Activated T-helper 17 cell treated with anti-CD3 and anti-CD28 coated beads, Interleukin-2, amount 50 U/mL, for 72 hours (primary cell): ENCODE data around the gene TMEM187. TPM values are rescaled to one million over a fixed set of nuclear protein-coding genes. Genes with fewer than 3 reads are reported as not detected.

Experiments used
- ATAC-seq: fragments of 150-1000 bp; cut with Tn5 transposase; replicated peaks from 2 replicates; pipeline ENCODE4 v1.10.0; 2021; ENCODE audit warnings: mild to moderate bottlenecking, moderate library complexity
- H3K27ac Mint-ChIP-seq: one replicate; pipeline ENCODE4 v1.8.0; 2022; ENCODE audit warnings: mixed read lengths
- H3K27me3 Mint-ChIP-seq: one replicate; pipeline ENCODE4 v1.8.0; 2022; ENCODE audit warnings: mixed read lengths
- H3K36me3 Mint-ChIP-seq: one replicate; pipeline ENCODE4 v1.8.0; 2022; ENCODE audit warnings: low read depth, mild to moderate bottlenecking, mixed read lengths
- H3K4me1 Mint-ChIP-seq: one replicate; pipeline ENCODE4 v1.8.0; 2022; ENCODE audit warnings: mixed read lengths
- H3K4me3 Mint-ChIP-seq: one replicate; pipeline ENCODE4 v1.8.0; 2022; ENCODE audit warnings: mild to moderate bottlenecking, mixed read lengths
- H3K9me3 Mint-ChIP-seq: one replicate; pipeline ENCODE4 v1.8.0; 2022; ENCODE audit warnings: mixed read lengths
- total RNA-seq, 2 donors: library from RNA; stranded (reverse); gene quantifications; one replicate each; pipeline ENCODE4 v1.2.3, GENCODE V29; 2022

TMEM187 gene
- total RNA-seq, 2 donors from 2014 or later, result 7.1 to 7.8 TPM

DNA sequence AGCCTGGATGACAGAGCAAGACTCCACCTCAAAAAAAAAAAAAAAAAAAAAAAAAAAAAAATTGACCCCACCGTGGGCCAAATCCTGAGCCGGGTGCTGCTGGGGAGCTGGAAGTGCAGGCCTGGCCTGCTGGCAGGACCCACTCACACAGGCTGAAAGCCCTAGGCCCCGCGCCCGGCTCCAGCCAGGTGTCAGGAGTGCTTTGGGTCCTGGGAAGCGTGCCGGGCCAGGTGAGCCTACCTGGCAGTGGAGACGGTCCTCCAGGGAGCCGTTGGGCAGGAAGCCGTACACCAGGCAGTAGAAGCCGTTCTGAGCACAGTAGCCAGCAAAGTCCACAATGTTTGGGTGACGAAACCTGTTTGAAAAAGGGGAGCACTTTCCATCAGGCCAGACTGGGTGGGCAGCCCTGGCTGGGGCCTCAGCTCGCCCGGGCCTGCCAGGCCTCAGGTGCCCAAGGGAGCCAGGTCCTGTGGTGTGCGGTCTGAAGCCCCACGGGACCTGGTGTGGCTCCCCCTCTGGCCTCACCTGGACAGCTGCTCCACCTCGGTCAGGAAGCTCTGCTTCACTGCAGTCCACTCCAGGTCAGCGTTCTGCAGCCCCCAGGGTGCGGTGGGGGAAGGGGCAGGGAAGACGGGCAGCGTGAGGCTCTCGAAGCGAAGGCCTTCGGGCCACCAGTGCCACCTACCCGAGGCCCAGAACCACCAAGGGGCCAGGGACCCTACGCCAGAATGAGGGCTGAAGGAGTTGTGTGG, 45.4 kb downstream of the TMEM187 start:
- peaks cover 59% of the 10 kb centered on the region for H3K36me3 Mint-ChIP-seq
- H3K27ac Mint-ChIP-seq, result no peak overlapping the region
- ATAC-seq, result no peak
- no peaks in the 10 kb centered on the region for H3K27me3 Mint-ChIP-seq
- no peaks in the 10 kb centered on the region for H3K4me1 Mint-ChIP-seq
- no peaks in the 10 kb centered on the region for H3K9me3 Mint-ChIP-seq
- peak overlapping the region; percentile 87 for H3K4me3 Mint-ChIP-seq

DNA sequence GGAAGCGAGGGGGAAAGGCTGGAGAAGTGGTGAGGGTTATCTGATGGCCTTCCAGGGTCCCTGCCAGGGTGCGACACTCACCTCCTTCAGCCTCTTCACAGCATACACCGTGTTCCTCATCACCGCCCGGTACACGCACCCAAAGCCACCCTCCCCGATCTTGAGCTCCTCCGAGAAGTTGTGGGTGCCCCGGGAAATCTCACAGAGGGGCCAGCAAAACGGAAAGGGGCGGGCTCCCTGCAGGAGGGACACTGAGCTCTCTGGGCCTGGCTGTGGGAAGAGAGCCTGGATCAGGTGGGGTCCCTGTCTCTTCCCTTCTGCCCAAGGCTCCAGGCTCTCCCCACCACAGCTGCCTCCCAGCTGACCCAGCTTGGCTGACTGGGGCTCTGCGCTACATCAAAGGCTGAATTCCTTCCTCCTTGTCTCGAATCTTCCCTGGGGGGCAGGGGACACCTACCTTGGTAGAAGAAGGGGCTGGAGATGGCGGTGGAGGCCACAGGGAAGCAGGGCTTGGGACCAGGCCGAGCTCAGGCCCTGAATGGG, 46.0 kb downstream of the TMEM187 start:
- Mint-ChIP-seq H3K27me3 (no peaks in the 10 kb centered on the region), H3K4me3 (peak overlapping the region; percentile 87), H3K9me3 (no peaks in the 10 kb centered on the region), H3K27ac (peak overlapping the region; percentile 88), H3K36me3 (peaks cover 58% of the 10 kb centered on the region), H3K4me1 (no peaks in the 10 kb centered on the region)
- ATAC-seq, result no peak

DNA sequence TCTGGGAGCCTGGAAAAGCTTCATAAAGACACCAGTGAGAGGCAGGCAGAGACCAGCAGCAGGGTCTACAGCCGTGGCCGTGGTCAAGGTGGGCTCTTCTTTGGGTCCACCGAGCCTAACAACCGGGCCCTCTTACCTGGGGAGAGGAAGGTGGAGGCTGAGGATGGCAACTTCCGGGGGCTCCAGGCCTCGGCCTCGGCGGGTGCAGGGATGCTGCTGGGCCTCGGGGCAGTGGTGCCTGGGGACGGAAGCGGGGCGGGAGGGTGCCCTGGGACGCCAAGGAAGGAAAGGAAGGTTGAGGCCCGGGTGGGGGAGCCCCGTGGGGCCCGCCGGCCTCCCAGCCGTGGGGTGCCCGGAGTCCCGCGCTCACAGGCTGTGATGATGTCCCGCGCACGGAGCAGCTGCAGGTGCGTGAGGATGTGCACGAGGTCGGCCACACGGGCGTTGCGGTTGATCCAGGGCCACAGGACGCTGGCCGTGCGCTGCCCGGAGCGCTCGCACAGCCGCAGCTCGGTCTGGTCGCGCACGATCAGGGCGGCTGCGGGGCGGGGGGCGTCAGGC, 46.6 kb downstream of the TMEM187 start:
- ATAC-seq, result peak; percentile 16
- no peaks in the 10 kb centered on the region for H3K9me3 Mint-ChIP-seq
- H3K27me3 Mint-ChIP-seq, result no peaks in the 10 kb centered on the region
- peak overlapping the region; percentile 87 for H3K4me3 Mint-ChIP-seq
- H3K36me3 Mint-ChIP-seq, result peaks cover 55% of the 10 kb centered on the region
- H3K4me1 Mint-ChIP-seq, result no peaks in the 10 kb centered on the region
- peak overlapping the region; percentile 88 for H3K27ac Mint-ChIP-seq

- H3K27me3 Mint-ChIP-seq, result no peaks in the 10 kb centered on the region
- peak within 1 kb of the TSS; percentile 91 for H3K4me3 Mint-ChIP-seq
- ATAC-seq, result peak; percentile 77
- H3K4me1 Mint-ChIP-seq, result no peaks in the 10 kb centered on the region
- H3K27ac Mint-ChIP-seq, result peak within 1 kb of the TSS; percentile 96
- no peaks in the 10 kb centered on the region for H3K9me3 Mint-ChIP-seq
- H3K36me3 Mint-ChIP-seq, result peaks cover 49% of the 10 kb centered on the region
Measured at GRCh38 chrX:154019633-154020528, 47.3 kb downstream of the TMEM187 start, which contains the start of gene IRAK1. IRAK1 (minus strand) TSS chrX:154019902; CDS start chrX:154019812, 90 bp downstream.

DNA sequence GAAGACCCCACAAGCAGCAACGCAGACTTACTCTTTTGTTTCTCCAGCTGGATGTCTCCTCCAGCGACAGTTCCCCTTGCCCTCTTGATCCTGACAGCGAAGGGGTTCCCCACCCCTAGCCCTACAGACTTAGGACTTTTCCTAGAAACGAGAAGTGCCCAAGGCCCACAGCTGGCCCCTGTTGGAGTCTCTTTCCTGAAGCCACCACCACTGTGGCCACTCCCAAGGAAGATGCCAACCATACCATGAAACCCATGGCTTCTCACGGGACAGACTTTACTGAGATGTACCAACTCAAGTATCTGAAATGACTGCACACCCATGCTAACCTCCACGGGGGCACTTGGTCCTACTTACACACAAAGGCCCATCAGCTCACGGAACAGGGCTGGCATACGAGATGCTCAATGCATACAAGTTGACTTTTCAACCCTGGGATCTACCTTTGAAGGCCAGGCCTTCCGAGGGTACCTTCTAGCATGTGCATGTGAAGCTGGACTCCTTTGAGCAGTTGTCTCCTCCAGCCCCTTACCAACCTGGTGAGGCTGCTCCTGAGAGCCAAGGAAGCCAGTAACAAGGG, 48.1 kb downstream of the TMEM187 start:
- peak overlapping the region; percentile 91 for H3K4me3 Mint-ChIP-seq
- H3K27me3 Mint-ChIP-seq, result no peaks in the 10 kb centered on the region
- peak overlapping the region; percentile 96 for H3K27ac Mint-ChIP-seq
- peak; percentile 28 for ATAC-seq
- H3K36me3 Mint-ChIP-seq, result peaks cover 45% of the 10 kb centered on the region
- no peaks in the 10 kb centered on the region for H3K9me3 Mint-ChIP-seq
- H3K4me1 Mint-ChIP-seq, result no peaks in the 10 kb centered on the region

DNA sequence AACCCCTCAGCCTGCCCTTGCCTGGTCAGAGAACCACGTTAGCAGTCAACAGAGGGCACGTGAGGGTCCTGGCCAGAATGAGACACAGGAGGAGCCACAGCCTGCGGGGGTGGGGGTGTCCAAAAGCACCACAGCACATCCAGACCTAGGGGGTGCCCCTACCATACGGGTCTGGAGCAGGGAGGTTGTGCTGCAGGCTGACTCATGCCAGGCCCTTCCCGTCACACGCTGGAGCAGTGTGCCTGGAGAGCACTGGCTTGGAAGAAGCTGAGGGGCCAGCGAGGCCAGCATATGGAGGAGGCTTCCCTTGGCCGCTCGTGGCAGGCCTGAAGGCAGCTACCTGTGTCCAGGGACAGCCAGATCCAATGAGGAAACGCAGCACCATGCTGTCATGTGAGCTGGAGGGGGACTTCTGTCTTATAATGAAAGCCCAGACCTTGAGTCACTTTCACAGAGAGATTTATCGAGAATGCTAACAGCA, 48.6 kb downstream of the TMEM187 start:
- Mint-ChIP-seq H3K27ac (peak overlapping the region; percentile 50), H3K4me1 (no peaks in the 10 kb centered on the region), H3K4me3 (peak overlapping the region; percentile 91), H3K9me3 (no peaks in the 10 kb centered on the region), H3K27me3 (no peaks in the 10 kb centered on the region), H3K36me3 (peaks cover 39% of the 10 kb centered on the region)
- peak; percentile 64 for ATAC-seq

- ATAC-seq, result no peak
- Mint-ChIP-seq H3K4me3 (no peak overlapping the region), H3K27me3 (no peaks in the 10 kb centered on the region), H3K27ac (no peak overlapping the region), H3K4me1 (no peaks in the 10 kb centered on the region), H3K9me3 (no peaks in the 10 kb centered on the region), H3K36me3 (peaks cover 31% of the 10 kb centered on the region)
Measured at GRCh38 chrX:154022108-154022507, 49.6 kb downstream of the TMEM187 start.

- Mint-ChIP-seq H3K36me3 (peaks cover 30% of the 10 kb centered on the region), H3K4me1 (no peaks in the 10 kb centered on the region), H3K27me3 (no peaks in the 10 kb centered on the region), H3K27ac (peak overlapping the region; percentile 15), H3K4me3 (no peak overlapping the region), H3K9me3 (no peaks in the 10 kb centered on the region)
- no peak for ATAC-seq
Measured at GRCh38 chrX:154023276-154024000, 50.9 kb downstream of the TMEM187 start.

- H3K4me1 Mint-ChIP-seq, result no peaks in the 10 kb centered on the region
- no peak for ATAC-seq
- no peaks in the 10 kb centered on the region for H3K27me3 Mint-ChIP-seq
- H3K9me3 Mint-ChIP-seq, result no peaks in the 10 kb centered on the region
- no peak overlapping the region for H3K4me3 Mint-ChIP-seq
- H3K27ac Mint-ChIP-seq, result no peak overlapping the region
- peaks cover 32% of the 10 kb centered on the region for H3K36me3 Mint-ChIP-seq
Measured at GRCh38 chrX:154024271-154024670, 51.7 kb downstream of the TMEM187 start.

DNA sequence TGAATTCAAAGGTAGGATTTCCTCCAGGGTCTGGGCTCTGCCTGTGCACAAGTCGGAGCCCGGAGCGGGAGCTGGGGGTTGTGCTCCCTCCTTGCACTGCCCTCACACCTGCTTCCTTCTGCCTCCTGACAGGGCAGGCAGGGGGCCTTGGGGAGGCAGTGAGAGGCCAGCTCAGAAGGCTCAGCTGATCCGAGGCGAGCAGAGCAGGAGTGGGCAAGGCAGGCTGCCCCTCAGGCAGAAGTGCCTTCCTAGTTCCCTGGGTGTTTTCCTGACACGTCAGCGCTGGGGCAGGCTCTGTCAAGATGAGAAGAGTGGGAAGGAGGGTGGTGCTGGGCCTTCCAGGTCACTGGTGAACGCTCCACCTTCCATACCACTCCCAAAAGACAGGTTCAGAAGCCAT, 52.7 kb downstream of the TMEM187 start:
- Mint-ChIP-seq H3K36me3 (peaks cover 40% of the 10 kb centered on the region), H3K27me3 (no peaks in the 10 kb centered on the region), H3K4me1 (no peaks in the 10 kb centered on the region), H3K27ac (peak overlapping the region; percentile 43), H3K4me3 (no peak overlapping the region), H3K9me3 (no peaks in the 10 kb centered on the region)
- no peak for ATAC-seq

GRCh38 chrX:154026136-154027021, 53.8 kb downstream of the TMEM187 start:
- Mint-ChIP-seq H3K27ac (no peak overlapping the region), H3K4me3 (no peak overlapping the region), H3K36me3 (peaks cover 45% of the 10 kb centered on the region), H3K9me3 (no peaks in the 10 kb centered on the region), H3K4me1 (no peaks in the 10 kb centered on the region), H3K27me3 (no peaks in the 10 kb centered on the region)
- no peak for ATAC-seq

DNA sequence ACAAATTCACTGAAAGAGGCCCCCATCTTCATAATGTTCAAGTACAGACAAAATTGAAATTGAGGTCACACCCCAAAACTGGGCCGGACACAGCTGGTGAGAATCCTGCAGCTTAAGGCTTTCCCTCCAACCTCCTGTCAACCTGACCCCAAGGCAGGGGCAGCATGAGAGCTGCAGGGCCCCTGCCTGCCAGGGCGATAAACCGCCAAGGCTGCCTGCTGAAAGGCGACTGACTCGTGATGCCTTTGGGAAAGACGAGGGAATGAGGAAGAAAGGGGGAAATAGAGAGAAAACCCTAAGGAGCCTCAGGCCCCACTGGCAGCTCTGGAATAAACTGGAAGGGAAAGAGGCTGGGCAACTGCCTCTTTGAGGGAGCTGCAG, 54.5 kb downstream of the TMEM187 start:
- Mint-ChIP-seq H3K4me1 (no peaks in the 10 kb centered on the region), H3K4me3 (no peak overlapping the region), H3K36me3 (peaks cover 52% of the 10 kb centered on the region), H3K27me3 (no peaks in the 10 kb centered on the region), H3K9me3 (no peaks in the 10 kb centered on the region), H3K27ac (no peak overlapping the region)
- ATAC-seq, result no peak

DNA sequence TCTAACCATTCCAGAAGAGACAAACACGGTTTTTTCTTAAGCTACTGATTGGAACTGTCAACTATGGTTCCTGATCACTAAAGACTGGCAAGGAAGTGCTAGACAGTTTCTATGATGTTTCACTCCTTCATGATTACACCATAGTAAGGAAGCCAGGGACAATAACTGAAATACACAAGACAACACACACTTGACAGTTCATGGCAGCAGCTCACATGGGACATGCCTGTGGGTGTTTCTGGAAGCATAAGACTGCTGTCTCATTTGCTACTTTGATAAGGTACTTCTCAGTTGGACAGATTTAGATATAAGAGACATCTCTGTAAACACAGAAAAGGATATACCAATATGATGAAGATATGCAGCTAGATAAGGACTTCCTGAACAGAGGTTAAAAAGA, 55.4 kb downstream of the TMEM187 start:
- ATAC-seq, result no peak
- Mint-ChIP-seq H3K36me3 (peaks cover 57% of the 10 kb centered on the region), H3K27ac (peak overlapping the region; percentile 48), H3K27me3 (no peaks in the 10 kb centered on the region), H3K4me3 (no peak overlapping the region), H3K9me3 (no peaks in the 10 kb centered on the region), H3K4me1 (no peaks in the 10 kb centered on the region)
